Midbrain (tissue), 1 donor: Measurements from ENCODE around the gene AATK.

Source experiments
- DNase-seq: peaks from one replicate; lab custom pipeline; 2025; lab: John Stamatoyannopoulos, UW

The AATK gene

DNA sequence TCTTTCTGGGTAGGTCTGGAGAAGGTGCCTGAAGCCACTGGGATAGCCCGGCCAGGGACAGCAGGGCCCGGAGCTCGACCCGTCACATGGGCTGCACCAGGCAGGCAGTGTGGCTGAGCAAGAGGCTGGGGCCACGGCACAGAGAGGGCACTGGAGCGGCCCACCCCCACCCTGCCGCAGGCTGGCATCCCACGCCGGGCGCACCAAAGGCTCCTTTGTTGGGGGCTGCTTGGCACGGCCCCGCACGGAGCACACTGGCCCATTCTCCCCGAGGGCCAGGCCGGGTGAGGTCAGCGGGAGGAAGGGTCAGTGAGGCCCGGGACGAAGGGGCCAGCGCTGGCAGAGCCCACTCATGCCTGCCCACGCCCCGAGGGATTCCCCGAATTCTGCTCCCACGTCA lies 37.2 kb downstream of the AATK start:
- DNase-seq, result peak; percentile 95

DNA sequence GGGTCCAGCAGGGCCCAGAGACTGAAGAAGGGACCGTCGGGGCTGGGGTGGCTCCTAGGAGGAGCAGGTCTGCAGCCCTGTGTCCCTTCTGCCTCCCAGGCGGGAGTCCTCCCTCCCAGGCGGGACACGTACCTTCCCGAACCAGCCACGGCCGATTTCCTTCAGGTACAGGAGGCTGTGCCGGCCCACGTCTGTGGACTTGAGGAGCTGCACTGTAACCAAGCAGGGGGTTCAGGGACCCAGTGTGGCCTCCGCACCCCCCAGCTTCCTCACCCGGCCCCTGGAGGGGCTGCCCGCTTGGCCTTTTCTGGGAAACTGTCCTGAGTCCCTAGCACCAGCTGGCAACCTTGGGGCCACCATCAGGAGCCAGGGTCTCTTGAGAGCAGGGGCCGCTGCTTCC lies 37.7 kb downstream of the AATK start:
- DNase-seq, result no peak

DNA sequence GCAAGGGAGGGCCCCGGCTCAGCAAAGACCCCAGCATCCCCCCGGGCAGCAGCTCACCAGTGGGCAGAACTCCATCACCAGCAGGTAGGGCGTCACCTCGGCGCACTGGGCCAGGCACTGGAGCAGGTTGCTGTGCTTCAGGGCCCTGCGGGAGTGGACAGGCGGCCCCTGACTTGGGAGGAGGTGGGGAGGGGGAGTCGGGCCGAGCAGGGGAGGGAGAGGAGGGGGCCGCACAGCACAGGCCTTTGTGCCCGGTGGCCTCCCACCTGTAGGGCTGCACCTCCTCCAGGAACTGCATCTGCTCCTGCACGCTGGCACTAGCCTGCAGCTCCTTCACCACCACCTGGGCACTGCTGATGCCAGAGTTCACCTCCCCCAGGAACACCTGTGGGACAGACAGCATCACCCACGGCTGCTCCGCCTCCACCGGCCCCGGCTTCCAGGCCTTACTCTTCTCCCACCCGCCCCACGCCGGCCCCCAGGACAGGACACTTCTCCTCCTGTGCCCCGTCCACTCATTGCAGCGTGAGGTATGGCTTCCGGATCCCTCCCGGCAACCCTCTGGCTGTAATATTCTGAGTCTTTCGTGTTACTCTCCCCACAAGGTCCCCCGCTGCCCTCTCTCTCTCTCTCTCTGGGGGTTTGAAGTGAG lies 38.4 kb downstream of the AATK start:
- DNase-seq, result no peak

DNA sequence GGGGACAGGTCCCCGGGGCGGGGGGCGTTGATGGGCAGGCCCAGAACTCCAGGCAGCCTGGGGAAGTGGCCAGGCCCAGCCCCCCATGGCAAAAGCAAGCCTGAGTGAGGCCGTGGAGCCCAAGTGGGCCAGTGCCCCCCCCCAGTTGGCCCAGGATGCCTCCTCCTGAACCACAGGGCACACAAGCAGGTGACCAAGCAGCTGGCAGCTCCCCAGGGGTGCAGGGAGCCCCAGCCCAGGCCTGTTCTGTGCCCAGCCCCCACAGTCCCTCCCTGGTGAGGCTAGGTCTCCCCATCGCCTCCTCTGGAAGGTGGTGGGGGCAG lies 38.9 kb downstream of the AATK start:
- DNase-seq, result no peak

DNA sequence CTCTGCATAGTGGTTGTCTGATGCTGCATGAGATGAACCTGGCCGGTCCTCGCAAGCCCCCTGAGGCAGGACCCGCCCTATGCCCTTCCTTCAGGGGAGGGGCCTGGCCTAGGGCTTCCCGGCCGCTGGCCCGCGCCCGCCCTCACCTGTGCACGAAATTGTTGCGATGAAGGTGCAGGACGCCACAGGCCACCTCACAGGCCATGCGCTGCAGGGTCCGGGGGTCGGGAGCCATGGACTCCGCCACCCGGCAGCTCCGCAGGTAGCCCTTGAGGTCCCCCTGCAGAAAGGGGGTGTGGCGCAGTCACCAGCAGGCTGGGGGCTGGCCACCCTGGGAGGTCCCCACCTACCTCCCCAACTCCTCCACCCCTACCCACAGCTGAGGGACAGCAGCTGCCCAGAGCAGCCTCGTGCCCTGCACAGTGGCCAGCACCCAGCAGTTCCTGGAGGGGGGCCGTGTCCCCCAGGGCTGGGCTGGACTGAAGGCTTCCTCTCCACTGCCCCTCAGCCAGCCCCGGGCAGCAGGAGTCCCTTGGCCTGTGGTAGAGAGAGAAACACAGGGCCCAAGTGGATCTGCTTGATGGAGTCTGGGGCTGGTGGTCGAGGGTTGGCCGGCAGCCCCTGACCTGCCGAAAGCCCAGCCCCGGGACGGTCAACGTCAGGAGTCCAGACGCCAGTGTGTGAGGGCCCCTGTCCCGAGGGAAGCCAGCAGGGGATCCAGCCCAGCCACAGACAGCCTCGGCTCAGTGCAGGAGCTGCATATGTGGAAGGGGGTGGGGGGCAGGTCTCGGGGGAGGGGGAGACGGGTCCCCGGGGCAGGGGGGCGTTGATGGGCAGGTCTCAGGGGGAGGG lies 39.5 kb downstream of the AATK start:
- DNase-seq, result peak; percentile 49

DNA sequence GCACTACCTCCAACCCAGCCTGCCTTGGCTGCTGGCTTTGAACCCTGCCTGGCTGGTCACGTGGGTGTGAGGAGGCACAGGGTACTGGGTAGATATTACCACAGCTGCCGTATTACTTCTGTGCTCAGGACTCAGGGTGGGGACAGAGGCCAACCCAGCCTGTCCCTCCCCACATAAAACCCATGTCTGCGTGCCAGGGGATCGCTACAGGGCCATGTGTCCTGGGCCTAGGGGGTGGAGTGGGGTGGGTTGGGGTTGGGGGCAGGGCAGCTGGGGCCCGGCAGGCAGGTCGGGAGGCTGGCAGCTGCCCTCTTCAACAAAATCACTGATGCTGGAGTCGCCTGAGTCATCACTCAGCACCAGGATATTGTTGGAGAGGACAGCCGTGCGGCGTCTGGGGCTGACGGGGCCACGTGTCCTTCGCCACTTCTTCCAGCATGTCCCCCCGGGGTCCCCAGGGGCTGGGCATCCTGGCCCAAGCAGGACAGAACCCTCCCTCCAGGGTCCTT lies 40.4 kb downstream of the AATK start:
- DNase-seq, result no peak

DNA sequence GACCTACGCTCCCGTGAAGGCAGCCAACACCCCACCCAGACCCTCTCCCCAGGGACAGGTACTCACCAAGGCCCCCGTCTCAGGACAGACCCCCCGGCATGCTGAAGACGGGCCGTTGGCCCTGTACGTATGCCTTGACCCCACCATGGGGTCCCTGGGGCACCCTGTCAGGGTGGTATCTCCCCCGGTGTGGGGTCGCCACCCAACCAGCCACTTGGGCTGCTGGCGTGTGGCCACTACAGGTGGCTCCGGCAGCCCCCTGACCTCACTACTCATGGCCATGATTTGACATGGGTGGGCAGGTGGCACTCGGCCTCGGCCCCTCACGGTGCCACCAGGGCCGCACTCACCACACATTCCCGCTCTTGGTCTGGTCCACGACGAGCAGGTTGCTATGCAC lies 41.6 kb downstream of the AATK start:
- DNase-seq, result no peak

DNA sequence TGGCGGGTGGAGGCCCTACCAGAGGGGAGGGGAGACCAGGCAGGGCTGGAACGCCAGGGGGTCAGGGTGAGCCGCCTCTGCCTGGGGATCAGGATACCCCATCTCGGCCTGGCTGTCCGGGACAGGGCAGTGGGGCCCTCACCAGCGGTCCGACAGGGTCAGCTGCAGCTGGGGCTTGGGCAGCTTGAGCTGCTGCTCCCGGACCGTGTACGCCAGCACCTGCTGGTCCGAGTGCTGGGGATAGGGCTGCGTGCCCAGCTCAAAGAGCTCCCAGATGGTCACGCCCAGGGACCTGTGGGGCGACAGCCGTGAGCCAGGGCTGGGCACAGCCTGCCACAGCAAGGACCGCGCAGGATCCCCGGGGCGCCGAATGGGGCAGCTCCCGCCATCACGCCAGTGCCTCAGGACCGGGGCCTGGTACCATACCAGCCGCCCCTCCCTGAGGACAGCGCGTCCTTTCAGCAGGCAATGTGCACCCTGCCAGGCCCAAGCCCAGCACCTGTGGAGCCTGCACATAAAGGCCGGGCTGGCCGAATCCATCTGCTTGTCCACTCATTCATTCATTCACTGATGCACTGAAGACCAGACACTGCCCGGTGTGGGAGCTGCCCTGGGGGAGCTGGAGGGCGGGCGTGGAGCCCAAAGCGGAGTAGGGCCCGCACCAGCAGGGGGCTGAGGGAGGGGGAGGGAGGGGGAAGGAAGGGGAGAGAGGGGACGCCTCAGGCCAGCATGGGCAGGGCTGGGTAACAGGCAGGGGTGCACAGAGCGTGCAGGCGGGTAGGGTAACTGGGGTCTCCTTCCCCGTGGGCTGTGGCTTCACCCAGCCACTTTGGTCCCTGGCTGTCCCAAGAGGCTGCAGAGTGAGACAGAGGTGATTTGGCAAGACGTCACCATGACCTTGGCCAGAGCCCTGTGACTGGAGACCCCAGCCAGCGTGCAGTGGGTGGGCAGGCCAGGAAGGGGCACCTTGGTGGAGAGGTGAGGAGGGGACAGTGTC lies 42.7 kb downstream of the AATK start:
- DNase-seq, result no peak

DNA sequence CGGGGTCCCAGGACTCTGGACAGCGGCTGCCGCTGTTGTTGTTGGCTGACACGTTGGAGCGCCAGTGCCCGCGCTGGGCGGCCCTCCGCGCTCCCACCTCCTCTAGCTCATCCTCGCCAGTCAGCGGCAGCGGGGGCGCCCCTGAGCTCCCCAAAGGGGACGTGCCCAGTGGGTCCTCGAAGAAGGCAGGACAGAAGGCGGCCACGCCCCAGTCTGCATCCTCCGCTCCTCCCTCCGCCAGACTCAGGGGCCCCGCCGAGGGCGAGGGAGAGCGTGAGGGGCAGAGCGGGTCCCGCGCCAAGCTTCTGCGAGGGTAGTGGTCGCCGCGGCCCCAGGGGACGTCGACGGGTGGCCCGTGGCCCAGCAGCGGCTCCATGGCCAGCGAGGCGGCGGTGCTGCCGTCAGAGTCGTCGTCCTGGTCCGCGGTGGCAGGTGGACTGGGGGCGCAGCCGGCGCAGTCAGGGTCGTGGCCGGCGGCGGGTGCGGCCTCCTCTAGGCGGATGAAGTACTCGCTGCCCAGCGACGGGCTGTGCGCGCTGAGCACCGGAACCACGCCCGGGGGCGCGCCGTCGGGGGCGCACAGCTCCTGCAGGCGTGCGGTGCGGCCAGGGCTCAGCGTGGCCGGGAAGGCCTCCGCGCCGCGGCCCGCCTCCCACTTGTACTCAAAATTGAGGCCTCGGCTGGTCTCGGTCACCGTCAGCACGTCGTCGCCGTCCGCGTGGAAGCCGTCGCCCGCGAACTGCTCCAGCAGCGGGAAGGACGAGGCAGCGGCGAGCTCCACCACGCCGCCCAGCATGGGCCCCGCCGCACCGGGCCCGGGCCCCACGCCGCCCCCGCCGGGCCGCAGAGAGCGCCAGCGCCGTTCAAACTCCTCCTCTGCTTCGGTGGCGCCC lies 43.9 kb downstream of the AATK start:
- no peak for DNase-seq

DNA sequence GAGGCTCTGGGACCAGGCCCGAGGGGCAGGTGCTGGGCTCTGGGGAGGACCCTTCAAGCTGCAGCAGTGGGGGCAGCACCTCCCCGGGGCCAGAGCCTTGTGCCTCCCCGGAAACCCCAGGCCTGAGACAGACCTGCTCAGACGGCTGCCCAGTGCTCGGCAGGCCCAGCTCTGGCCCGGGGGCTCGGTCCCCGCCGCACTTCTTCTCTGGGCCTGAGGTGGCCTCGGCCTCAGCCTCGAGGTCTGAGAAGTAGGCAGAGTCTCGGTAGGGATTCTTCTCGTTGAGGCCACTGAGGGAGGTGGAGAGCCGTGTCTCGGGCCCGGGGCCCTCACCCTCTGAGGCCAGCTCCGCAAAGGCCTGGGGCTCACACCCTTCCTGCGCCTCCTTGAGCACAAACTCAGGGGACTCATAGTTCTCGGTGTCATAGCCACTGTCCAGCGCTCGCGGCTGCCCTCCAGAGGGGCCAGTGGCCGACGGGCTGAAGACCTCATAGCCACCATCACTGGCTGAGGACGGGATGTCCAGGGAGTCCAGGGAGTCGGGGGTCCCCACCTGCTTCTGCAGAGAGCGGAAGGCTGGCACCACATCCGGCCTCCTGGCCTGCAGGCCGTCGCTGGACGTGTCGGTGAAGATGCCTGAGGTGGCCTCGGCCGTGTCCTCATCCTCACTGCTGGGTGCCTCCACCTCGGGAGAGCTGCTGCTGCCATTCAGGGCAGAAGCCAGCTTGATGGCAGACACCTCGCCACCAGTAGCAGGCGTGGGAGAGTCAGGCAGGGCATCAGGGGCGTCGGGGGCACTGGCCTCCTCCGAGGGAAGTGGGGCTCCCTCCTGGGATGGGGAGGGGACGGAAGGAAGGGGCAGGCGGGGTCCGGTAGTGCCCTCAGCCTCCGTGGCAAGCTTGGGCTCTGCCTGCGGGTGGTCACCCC lies 45.1 kb downstream of the AATK start:
- no peak for DNase-seq

DNA sequence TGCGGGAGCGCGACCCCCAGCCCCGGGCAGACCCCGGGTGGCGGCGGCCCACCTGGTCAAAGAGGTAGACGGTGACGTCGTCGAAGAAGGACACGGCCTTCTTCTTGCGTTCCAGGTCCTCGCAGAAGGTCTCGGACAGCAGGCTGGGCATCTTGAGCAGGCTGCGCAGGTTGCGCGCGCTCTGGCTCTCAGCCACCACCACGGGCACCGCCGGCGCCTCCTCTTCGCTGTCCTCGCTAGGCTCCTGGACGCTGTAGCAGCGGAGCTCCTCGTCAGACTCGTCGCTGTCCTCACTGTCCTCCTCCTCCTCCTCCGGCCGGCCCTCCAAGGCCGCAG lies 45.9 kb downstream of the AATK start:
- DNase-seq, result no peak

DNA sequence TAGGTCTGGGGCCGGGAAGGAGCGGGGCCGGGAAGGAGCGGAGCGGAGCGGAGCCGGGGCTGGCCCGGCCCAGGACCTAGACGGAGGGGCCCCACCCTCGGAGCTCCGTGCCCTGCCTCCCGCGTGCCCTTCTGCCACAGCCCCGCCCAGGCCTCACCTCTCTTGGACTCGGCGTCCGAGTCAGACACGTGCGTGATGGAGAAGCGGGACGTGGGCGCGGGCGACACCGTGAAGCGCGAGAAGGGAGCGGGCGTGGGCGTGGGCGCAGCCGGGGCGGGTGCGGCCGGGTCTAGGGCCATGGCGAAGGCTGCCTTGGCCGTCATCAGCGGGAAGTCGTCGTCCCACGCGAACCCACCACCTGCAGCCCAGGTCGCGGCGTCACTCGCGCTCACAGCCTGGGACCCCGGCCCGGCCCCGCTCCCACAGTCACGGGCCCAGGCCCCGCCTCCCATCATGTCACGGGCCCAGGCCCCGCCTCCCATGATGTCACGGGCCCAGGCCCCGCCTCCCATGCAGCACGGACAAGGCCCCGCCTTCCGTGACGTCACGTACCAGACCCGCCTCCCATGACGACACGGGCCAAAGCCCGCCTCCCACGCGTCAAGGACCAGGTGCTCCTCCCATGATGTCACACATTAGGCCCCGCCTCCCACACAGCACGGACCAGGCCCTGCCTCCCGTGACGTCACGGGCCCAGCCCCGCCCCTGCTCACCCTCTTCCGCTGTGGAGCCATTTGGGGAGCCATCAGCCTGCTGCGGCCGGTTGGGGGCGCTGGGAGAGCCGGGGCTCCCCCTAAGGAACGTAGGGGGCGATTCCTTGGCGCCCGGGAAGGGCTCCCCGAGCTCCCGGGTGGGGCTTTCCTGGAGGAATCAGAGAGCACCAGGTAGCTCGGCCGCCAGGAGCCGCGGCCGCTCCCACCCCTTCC lies 46.5 kb downstream of the AATK start:
- DNase-seq, result peak; percentile 85

DNA sequence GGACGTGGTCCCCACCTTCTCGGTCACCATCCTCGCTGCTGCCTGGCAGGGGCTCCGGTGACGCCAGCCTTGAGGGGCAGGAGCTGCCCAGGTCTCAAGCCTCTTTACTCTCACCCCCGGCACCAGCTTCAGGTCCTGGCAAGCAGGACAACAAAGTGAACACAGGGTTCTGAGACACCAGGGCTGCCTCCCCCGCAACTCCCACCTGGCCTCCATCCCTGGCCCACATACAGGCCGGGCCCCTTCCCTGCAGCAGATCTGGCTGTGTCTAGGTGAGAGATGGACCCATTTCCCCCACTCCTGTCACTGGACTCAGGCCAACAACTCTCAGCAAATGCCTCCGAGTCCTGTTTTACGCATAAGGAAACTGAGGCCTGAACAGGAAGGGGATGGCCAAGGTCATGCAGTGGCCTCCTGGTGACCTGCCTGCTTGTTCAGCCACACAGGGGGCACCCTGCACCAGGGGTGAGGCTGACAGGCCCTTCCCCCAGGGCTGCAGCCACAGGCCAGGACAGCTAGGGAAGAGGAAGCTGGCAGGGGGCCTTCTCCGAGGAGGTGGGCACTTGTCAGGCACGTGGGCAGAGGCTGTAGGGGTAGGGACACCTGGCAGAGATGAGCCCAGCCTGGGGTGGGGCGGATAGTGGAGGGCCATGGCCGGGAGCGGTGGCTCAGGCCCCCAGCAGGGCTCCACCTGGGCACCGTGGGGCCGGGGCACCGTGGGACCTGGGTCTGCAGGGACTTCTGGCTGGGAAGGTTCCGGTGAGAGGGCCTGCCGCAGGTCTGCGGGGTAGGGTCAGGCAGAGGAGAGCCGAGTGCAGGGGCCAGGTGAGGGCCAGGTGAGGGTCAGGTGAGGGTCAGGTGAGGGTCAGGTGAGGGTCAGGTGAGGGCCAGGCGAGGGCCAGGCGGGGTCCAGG lies 47.5 kb downstream of the AATK start:
- no peak for DNase-seq

DNA sequence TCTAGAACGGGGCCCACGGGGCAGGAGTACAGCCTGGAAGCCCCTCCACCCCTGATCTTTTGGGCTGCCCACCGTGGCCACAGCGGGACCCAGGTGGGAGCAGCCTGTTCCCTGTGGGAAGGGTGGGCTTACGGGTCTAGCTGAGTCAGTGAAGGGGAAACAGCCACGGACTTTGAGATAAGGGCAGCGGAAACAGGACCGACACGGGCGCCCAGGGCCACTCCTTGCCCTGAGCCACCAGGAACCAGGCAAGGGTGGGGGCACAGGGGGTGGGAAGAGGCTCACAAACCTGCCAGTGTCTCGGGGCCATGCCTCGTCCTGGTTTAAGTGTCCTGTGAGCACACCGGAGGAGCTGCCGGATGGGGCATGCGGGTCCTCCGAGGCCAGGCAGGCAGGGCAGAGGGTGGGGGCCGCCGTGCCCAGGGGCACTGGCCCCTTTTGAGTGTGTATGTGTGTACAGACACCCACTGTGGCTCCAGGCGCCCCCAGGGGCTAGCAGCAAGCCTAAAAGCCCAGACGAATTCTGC lies 48.3 kb downstream of the AATK start:
- DNase-seq, result no peak

DNA sequence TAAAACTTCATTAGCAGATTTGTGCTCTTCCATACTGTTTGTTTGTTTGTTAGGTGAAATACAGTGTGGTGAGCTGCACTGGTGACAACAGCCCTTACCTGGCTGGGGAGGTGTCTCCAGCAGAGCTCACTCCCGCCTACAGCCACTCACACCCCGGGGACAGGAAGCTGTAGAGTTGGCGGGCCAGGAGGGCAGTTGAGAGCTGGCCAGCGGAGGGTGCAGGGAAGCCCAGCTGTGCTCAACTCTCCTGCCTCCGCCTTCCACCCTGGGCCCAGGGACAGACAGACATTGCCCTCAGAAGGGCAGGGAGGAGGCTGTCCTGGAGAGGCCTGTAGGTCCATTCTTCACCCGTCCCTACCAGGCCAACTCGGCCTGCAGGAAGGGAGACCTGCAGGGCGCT lies 49.3 kb downstream of the AATK start:
- no peak for DNase-seq

DNA sequence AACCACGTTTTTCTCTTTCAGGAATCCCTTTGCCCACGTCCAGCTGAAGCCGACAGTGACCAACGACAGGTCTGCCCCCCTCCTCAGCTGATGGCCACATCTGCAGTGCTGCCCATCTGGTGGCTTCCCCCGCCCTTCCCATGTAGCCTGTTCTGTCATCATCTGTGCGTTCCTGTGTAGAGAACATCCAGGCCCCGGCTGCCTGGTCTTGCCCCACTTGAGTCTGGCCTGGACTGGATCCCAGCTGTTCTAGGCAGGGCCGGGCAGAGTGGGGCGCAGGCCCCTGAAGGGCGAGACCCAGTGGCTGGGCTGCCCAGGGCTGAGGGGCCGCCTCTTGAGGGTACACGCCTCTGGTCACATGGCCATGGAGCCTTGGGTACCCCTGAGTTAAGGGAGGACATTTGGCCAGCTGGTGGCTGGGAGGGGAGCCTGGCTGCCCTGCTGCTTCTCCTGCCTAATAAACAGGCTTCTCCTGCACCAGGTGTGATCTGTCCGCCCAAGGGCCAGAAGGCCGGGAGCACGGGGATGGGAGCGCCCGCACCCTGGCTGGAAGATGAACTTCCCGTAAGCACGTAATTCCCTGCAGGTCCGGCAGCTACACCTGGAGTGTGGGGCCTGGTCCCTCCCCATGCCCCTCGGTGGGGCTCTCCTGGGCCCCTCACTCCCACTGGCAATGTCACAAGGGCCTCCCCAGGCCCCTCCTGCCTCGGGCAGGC lies 50.1 kb downstream of the AATK start:
- DNase-seq, result peak; percentile 43

DNA sequence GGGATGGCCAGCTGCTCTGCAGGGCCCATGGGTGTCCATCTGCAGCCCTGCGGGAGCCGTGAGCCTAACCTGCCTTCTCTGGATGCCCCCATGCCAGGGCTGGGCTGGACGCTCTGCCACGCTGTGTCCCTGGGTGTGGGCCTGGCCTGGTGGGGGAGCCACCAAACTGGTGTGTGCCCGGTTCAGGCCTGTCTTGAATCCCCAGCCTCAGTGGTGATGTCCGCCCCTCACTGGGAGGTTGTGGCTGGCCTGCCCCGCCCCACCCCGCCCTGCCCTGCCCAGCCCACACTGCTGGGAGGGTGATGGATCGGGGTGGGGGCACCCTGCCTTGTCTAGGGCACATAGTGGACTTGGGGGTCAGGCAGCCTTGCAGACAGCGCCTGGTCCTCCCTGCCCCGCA lies 50.8 kb downstream of the AATK start:
- no peak for DNase-seq
